A549 (cell line): ENCODE results near the gene GAL3ST1.

Experiments used
- HMGXB4 ChIP-seq: fragments of 250-450 bp; sonication (Bioruptor Pico); IDR thresholded peaks from 2 replicates; pipeline ENCODE4 v1.5.0; 2021; ENCODE audit warnings: mild to moderate bottlenecking, moderate library complexity, borderline replicate concordance
- MAFK ChIP-seq: fragments of 450-650 bp; IDR thresholded peaks from 2 replicates; pipeline ENCODE4 v1.6.1; 2014; ENCODE audit not compliant: partially characterized antibody
- PHF8 ChIP-seq: fragments of 200-600 bp; sonication (generic); IDR thresholded peaks from 2 replicates; pipeline ENCODE4 v1.6.1; 2016; ENCODE audit warnings: low read depth, mild to moderate bottlenecking, antibody characterized with exemption, moderate library complexity, borderline replicate concordance
- POLR2A ChIP-seq: IDR thresholded peaks from 2 replicates; pipeline ENCODE4 v1.6.1; 2012; ENCODE audit warnings: mild to moderate bottlenecking, low read length
- POLR2AphosphoS2 ChIP-seq: conservative IDR thresholded peaks from 2 replicates; pipeline ENCODE4 v1.6.1; 2012; ENCODE audit warnings: low read length, improper control_type of control experiment, inconsistent platforms
- RAD21 ChIP-seq, 2 experiments: fragments of >200 bp in 1 of 2; sonication (Bioruptor Twin) in 1 of 2; formaldehyde crosslinking in 1 of 2; IDR thresholded peaks in 1 of 2; conservative IDR thresholded peaks in 1 of 2; 2 replicates in 1 of 2; 3 replicates in 1 of 2; pipeline ENCODE4 v1.6.1; 2012 to 2018; ENCODE audit warnings: inconsistent platforms in 1 of 2
- RCOR1 ChIP-seq: fragments of 150-350 bp; IDR thresholded peaks from 2 replicates; pipeline ENCODE4 v1.6.1; 2014; ENCODE audit warnings: antibody characterized with exemption, low read length, low read depth
- SREBF2 ChIP-seq: fragments of 450-650 bp; IDR thresholded peaks from 2 replicates; pipeline ENCODE4 v1.6.1; 2014; ENCODE audit warnings: mild to moderate bottlenecking, moderate library complexity
- TF ChIP-seq, protein P1 (sequence below): fragments of >200 bp; sonication (Bioruptor Twin); formaldehyde crosslinking; IDR thresholded peaks from 3 replicates; pipeline ENCODE4 v1.5.1; 2016

- TF ChIP-seq HMGXB4 (CRISPR knock-in tag) = no peak
- no peak for TF ChIP-seq RAD21 (conservative IDR thresholded peaks at IDR 0.05 in 1 of 2, IDR thresholded peaks at IDR 0.05 in 1 of 2)
- TF ChIP-seq, protein P1, sequence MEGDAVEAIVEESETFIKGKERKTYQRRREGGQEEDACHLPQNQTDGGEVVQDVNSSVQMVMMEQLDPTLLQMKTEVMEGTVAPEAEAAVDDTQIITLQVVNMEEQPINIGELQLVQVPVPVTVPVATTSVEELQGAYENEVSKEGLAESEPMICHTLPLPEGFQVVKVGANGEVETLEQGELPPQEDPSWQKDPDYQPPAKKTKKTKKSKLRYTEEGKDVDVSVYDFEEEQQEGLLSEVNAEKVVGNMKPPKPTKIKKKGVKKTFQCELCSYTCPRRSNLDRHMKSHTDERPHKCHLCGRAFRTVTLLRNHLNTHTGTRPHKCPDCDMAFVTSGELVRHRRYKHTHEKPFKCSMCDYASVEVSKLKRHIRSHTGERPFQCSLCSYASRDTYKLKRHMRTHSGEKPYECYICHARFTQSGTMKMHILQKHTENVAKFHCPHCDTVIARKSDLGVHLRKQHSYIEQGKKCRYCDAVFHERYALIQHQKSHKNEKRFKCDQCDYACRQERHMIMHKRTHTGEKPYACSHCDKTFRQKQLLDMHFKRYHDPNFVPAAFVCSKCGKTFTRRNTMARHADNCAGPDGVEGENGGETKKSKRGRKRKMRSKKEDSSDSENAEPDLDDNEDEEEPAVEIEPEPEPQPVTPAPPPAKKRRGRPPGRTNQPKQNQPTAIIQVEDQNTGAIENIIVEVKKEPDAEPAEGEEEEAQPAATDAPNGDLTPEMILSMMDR = no peak
- no peak for TF ChIP-seq RCOR1
- no peak for TF ChIP-seq SREBF2
- TF ChIP-seq PHF8 = no peak
- no peak for TF ChIP-seq MAFK
- no peak for TF ChIP-seq POLR2AphosphoS2
- no peak for TF ChIP-seq POLR2A
These were observed 36.2 kb downstream of the GAL3ST1 start for GRCh38 chr22:30538280-30538679.
